Activated CD4-positive, alpha-beta T cell treated with anti-CD3 and anti-CD28 coated beads, Interleukin-2, amount 50 U/mL, for 24 hours (primary cell): ENCODE measurements around the gene PCSK6.
"Not testable (repeated sequence)": the region's sequence is repeated elsewhere in the genome, so short reads cannot be mapped to it uniquely, and the experiment has no call there.

Source experiments
- DNase-seq, 2 donors: peaks; one replicate each; pipeline ENCODE4 v3.0.0-alpha.2; 2020; ENCODE audit warnings: low read depth in 1 of 2, low spot score in 1 of 2

Gene PCSK6

DNA sequence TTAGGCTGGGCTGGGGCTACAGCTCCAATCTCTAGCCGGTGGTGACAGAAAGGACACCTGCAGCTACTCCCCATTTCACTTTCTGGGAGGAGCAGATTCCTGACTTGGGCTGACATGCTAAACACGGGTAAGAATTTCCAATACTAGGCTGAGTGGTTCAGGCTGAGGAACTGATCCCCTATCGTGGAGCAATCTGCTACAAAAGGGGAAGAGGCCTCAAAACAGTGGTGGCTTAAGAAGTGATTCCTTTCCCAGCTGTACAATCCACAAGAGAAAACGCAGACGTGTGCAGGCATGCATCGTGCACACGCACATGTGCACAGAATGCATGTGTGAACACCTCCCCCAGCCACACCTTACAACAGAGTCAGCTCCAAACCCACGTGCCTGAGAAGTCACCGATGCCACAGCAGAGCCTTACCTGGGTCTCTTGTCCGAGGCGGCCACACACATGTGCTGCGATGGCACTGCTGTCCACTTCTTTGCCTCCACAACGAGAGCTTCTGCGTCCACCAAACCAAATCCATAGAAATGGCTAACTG is 107.8 kb downstream of the PCSK6 start:
- no peak for DNase-seq

DNA sequence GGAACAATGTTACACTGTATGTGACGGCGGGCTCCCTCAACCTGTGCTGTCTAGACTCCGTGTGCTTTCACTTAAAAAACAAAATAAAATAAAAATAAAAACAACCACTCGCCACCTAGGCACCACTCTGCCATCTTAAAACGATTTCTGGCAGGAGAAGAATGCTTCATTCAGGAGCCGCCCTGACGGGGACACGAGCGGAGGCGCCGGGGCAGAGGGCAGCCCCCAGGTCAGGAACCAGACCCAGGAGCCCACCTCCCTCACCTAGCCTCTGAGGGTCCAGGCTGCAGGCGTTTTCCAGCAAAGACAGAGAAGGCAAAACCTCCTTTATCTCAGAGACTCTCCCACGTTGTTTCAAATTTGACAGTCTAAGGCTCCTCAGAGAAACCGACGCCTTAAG is 109.4 kb downstream of the PCSK6 start:
- no peak for DNase-seq

DNA sequence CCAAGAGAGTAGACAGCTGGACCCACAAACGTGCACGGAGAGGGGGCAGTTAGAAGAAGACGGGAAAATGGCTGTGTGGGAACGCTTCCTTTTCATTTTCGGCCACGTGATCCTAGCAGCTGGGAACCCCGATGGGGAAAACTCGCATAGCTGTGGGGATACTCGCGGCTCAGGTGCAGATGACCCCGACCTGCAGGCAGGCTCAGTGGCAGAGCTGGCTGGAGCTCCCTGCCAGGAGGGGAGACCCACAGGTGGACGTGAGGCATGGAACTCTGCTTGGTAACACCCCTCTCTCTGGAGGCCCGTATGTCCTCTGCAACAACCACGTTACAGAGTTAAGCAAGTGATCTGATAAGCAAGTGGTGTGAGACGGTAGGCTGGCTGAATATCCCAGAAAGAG is 109.9 kb downstream of the PCSK6 start:
- DNase-seq, result no peak

DNA sequence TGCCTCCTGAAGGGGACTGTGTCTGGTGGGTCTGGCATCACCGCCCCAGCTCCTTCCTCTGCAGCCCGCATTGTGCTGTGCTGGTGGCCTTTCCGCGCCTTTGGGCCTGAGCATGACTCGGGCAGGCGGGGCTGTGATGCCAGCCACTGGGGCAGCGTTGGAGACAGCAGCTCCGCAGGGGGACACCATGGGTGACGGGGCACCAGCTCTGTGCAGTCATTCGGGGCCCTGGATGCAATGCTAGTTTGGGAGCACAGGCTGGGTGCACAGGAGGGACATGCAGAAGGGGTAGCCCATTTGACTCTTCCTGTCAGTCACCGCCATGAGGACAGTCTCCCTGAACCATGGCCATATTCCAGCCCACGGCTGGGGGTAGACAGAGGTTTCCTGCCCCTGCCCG is 110.6 kb downstream of the PCSK6 start:
- no peak for DNase-seq

DNA sequence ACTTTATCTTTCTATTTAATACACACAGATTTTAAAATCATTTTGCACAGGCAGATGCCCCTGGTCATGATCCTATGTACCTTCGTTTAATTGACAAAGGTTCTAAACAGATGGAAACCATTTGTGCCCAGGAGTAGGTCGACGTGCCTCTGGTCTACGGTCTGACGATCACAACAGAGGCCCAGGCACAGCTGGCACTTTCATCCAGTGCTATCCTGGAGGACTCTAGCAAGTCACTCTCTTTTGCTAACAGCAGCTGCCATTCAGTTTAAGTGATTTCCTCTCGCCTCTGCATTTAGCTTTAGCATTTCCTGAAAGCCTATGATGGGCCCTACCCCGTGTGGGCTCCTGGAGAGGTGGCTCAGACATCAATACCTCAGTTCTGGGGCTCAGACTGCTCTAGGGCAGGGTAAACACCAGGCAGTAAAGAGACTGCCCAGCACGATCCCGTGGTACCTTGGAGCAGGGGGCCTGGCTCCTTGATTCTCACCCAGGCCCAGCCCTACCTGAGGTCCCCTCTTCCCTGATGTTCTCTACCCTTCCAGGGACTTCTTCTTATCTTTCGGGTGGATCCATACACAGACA is 111.2 kb downstream of the PCSK6 start:
- DNase-seq, result no peak

DNA sequence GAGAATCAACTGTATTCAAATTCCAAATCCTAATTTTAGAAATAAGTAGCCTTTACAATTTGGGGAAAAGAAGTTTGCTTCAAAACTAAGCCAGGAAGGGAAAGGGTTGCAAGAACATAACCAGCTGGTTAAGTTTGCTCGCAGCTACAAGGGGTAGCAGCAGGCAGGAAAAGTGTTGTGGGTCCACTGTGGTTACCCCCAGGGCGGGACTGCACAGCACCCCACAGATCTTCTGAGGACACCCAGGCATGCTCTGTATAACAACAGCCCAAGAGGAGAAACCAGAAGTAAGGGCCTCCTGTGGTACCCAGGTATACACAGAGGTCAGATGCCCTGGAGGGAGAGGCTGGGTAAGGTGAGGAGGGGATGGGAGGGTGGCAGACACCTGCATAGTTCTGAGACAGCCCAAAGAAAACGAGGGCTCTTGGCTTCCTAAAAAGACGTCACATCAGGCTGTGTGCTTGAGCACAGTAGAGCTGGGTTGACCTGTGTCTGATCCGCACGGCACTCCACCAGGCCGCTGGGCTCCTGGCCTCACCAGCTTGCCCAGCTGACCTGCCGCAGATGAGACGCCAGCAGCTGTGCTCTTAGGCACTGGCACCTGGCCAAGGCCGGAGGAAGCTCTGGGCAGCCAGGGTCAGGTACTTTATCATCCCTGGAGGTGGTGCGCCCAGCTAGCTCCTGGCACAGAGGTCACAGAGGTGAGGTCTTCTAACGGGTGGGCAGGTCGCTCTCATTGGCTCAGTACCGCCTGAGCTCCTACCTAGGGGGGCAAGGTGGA is 112.7 kb downstream of the PCSK6 start:
- DNase-seq, result no peak

DNA sequence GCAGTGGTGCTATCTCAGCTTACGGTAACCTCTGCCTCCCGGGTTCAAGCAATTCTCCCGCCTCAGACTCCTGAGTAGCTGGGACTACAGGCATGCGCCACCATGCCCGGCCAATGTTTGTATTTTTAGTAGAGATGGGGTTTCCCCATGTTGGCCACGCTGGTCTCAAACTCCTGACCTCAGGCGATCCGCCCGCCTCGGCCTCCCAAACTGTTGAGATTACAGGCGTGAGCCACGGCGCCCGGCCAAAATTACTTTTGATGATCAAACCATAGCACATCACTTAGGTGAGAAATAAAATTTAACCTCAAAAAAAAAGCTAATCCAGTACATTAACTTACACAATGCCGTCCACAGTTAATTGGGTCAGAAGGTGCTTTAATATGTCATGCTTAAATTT is 114.5 kb downstream of the PCSK6 start:
- not testable (repeated sequence) for DNase-seq

DNA sequence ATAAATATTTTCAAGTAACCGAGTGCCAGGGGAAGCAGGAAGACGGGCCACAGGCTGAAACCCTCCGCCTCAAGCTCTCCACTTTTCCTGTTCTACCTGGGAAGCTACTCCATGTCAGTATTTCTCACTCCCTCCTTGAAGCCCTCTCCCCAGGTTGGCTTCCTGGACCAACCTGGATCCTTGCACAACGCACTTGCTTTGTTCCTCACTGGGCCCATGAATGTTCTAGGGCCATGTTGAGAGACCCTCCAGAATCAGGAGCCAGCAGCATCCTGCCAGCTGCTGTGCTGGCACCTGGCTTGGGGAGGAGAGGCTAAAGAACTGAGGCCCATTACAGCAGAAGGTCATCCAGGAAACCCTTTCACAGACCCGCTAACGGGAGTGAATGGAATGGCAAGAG is 115.2 kb downstream of the PCSK6 start:
- DNase-seq, result no peak

DNA sequence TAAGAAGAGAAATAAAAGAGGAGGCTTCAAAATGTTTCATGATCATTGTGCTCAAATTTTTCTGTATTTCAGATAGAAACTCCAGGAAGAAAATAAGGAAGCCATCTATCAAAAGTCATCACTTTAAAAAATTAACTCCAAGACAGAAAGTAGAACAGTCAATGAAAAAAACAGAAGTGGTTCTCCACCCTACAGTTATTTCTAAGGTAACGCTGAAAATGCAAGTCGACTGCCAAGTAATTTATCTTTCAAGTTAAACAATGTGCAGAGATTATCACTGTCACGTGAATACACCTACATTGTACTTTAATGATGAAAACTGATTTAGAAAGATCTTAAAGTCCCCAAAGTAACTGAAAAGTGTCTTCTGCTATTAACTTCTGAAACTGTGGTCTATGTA is 115.9 kb downstream of the PCSK6 start:
- no peak for DNase-seq

DNA sequence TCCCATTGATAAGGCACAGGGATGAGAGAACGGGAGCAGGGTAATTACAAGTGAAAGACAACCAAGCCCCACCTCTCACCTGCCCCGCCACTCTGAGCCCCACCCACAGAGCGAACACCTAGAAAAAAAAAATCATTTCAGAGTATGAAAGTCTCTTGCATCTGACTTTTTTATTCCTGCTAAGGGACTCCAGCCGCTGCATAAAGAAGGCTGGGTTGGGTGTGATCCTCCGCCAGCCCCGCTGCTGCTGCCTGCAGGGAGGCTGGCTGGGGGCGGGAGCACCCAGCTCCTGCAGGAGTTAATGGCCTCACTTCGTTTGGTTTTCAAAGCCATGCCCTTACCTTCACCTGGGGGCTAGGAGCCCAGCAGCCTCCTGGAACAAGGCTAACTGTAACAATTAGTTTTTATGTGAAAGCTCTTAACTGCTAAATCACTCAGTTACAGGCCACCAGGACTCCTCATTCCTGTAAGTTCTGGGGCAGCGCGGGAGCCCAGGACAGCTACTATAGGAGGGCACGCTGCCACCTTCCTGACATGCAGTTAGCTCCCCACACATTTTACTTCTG is 116.5 kb downstream of the PCSK6 start:
- no peak for DNase-seq

DNA sequence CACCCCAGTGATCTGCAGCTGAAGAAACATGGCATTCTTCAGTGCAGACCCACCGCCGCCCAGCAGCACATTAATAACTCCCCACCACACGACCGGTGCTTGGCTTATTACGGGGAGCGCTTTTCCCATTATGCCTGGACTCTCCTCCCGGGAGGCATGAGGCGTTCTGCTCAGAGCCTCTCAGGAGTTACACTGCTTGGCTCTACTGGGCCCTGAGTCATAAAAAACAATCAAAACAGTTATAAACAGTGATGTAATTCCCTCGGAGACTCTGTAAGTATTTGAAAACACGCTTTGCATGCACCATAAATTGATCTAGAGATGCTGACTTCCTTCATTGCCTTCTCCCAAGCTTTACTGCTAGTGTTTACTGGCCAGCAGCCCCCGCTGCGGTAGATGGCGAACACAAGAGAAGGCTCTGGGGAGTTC is 117.3 kb downstream of the PCSK6 start:
- DNase-seq, result no peak

DNA sequence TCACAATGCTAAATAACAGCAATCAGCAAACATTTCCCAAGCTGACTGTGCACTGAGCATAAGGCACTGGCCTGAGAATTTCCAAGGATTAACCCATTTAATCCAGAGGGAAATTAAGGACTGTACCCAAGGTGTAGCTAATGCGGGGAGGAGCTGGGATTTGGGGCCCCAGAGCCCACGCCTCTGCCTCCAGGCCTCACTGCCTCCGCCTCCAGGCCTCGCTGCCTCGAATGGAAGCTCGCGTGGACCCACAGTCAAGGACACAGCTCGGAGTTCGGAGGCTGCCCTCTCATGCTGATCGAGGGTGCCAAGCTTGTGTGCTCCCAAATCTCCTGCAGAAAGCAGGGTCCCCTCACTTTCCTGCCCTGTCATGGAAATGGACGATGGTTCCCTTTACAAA is 118.0 kb downstream of the PCSK6 start:
- no peak for DNase-seq

DNA sequence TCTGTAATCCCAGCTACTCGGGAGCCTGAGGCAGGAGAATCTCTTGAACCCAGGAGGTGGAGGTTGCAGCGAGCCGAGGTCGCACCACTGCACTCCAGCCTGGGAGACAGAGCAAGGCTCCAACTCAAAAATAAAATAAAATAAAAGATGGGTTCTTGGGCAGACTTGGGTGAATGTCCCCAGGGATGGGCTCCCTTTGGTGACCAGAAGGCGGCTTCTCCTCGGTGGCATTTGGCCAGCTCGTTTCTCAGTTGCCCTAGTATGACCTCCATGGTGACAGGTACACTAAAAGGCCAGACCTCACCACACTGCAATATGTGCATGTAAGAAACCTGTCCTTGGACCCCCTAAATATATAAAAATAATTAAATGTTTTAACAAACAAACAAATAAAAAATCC is 118.4 kb downstream of the PCSK6 start:
- no peak for DNase-seq

DNA sequence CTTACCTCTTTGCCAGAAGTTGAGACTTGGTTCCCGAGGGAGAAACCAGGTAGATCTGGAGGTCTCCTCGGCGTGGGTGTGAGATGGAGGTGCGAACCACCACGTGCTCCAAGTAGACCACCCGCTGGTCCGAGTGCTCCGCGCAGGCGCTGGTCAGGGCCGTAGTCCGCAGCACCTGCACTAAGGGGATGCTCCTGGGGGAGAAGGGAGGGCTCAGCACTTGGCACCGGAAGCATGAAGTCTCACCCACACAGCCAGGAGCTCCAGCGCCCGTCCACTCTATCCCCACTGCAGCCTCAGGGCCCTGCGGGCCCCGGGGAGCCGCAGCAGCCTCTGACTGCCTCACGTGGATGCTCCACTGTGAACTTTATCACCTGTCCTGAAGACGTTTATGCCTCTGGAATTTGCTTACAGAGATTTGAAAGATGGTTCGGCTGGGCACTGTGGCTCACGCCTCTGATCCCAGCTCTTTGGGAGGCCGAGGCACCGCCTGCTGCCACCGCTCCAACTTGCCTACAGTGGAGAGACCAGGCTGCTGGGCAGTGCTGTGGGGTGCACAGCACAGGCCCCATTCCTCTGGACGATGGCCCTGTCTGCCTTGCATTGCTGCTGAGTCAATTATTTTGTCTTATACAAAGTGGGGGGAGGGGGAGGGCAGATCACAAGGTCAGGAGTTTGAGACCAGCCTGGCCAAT is 119.0 kb downstream of the PCSK6 start:
- DNase-seq, result no peak

DNA sequence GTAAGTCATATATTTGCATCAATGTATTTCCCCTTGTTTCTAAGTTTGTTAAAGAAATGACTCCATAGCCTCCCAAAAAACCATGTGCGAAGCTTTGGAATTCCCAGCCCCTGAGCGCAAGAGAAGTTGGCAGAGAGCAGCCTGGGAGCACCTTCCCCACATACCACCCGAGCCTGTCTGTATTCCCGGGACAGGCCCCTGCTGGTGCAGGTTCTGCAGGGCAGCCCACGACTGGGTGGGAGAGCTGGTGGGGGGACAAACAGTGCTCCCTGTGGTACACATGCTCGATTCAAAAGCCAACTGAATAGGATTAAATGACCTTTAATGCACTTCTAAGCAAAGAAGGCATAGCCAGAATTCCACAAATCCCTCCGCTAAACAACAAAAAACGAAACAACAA is 119.8 kb downstream of the PCSK6 start:
- DNase-seq, result no peak

DNA sequence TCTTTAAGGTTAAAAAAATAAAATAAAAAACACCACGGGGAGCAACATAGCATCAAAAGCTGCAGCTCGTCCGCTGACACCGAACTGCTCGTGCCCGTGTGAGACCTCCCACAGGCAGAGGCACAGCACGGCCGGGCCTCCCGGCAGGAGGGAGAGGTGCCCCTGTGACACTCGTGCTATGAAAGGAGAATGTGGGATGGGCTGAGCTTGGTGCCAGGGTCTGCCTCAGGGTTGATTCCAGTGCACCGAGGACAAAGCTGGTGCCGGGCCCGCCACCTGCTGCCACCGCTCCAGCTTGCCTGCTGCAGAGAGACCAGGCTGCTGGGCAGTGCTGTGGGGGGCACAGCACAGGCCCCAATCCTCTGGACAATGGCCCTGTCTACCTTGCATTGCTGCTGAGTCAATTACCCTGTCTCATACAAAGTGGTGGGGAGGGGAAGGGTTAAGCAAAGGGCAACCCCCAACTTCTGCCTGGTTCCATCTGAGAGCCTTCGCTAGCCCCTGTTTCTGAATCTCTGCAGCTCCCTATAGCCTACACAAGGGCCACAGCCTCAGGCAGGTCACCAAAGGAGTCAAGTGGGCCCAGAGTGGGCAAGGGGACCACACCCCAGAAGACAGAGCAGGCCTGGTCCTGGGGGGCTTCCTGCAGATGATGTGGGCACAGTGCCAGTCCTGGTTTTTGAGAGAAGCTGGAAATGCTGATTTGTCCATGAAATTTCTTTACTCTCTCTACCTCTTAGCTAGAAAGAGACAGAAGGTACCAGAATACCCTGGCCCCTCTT is 120.5 kb downstream of the PCSK6 start:
- no peak for DNase-seq

DNA sequence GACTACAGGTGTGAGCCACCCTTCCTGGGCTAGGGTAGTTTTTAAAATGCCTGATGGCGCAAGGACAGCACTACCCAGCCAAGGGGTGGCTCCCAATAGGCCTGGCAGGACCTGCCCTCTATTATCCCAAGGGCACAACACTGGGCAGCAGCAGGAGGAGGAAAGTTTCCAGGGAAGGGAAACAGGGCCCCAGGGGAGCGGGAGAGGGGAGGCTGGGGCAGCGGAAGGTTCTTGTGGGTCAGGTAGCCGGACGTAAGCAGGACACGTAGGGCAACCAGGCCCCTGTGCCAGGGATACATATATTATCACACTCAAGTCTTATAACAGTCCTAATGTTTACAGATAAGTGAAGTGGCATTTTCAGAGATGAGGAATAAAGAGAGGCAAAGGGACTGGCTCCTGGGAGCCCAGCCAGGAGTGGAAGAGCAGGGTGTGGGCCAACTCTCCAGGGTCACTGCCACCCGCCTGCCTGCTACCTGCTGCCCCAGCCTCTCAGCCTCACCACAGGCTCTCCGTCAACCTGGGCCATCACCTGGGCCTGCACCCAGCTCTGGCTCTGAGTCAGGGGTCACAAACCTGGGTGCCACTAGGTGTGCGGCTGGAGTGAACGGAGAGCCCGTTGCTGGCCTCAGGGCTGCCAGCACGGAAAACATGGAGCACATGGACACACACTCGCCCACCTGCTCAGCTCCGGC is 121.3 kb downstream of the PCSK6 start:
- no peak for DNase-seq

DNA sequence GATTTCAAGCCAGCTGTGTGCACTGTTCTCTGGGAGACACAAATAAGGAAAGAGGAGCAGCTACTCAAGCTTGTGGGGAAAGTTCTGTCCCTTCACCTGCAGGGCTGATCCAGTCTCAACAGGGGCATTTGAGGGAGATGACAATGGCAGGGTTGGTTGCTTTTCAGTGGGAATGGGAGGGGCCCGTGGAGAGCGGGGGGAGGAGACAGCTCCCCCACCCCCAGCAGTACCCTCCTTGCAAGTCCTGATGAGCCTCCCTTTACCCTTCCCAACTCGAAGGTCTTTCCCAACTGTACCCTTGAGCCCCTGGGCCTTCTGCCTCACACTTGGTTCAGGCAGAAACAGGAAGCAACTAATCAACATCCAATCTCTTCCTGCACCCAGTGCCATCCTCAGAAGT is 122.7 kb downstream of the PCSK6 start:
- DNase-seq, result no peak

DNA sequence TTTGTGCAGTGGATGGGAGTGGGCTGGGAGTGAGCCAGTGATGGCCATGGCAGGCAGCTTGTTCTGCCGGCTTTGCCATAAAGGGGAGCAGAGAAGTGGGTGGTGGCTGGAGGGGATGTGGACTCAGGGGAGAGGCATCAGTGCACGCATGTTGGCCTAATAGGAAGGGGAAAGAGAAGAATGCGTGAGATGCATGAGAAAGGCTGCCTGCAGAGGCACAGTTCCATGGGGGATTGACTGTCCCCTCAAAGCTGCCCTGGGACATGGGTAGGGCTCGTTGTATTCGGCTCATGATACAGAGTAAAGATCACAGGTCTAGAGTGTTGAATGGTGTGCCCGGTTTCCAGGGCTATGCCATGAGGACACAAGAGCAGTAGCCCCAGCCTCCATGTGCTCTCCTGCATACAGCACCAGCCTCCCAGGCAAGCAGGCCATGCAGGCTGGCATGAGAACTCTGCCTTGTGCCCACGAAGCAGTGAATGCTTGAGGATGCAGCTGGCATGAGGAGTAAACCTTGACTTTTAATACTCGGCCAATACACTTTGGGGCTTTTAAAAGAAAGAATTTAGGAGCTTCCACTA is 126.4 kb downstream of the PCSK6 start:
- DNase-seq, result no peak

DNA sequence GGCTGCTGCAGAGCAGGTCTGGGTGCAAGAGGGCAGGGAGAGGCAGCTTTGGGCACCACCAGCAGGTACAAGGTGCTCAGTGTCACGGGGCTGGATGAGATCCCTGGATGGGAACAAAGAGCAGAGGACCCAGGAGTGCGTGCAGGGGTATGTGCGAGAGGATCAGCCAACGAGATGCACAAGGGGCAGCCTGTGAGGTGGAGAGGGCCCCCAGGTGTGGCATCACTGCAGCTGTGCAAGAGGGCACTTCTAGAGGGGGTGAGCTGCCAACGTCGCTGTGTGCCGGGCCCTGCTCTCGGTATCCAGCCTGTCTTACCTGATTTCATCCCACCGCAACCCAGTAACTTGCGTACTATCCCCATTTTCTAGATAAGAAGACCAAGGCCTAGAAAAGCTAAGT is 127.1 kb downstream of the PCSK6 start:
- no peak for DNase-seq
